ENCODE results near the gene MYO7B.

Gene MYO7B

DNA sequence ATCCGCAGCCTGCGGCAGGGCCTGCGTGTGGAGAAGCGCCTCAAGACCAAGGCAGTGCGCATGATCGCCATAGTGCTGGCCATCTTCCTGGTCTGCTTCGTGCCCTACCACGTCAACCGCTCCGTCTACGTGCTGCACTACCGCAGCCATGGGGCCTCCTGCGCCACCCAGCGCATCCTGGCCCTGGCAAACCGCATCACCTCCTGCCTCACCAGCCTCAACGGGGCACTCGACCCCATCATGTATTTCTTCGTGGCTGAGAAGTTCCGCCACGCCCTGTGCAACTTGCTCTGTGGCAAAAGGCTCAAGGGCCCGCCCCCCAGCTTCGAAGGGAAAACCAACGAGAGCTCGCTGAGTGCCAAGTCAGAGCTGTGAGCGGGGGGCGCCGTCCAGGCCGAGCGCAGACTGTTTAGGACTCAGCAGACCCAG, 115.9 kb downstream of the MYO7B start:
- Histone ChIP-seq H3K27ac (peak overlapping the region; percentile 77), H3K9ac (ENCODE audit: insufficient read length) (no peak overlapping the region), H3K9me3 (ENCODE audit: low read depth, low read length) (no peaks in the 10 kb centered on the region), H3K36me3 (ENCODE audit: insufficient read depth, low read length) (no peaks in the 10 kb centered on the region), H3K4me3 (no peak overlapping the region)
- DNase-seq (ENCODE audit: low read depth, low spot score), result no peak
- TF ChIP-seq EZH2 (IDR thresholded peaks at IDR 0.05) (no peak), POLR2AphosphoS5 (IDR thresholded peaks at IDR 0.05; ENCODE audit: borderline replicate concordance, low read depth, low read length) (no peak), FOXP2 (optimal IDR thresholded peaks at IDR 0.05; ENCODE audit: control extremely low read depth, extremely low read length, insufficient read depth) (no peak)

- Histone ChIP-seq H3K9me3 (ENCODE audit: low read depth, low read length) (no peaks in the 10 kb centered on the region), H3K27ac (peak overlapping the region; percentile 77), H3K36me3 (ENCODE audit: insufficient read depth, low read length) (no peaks in the 10 kb centered on the region), H3K9ac (ENCODE audit: insufficient read length) (peak overlapping the region; percentile 48), H3K4me3 (no peak overlapping the region)
- TF ChIP-seq FOXP2 (optimal IDR thresholded peaks at IDR 0.05; ENCODE audit: control extremely low read depth, extremely low read length, insufficient read depth) (no peak), EZH2 (IDR thresholded peaks at IDR 0.05) (no peak), POLR2AphosphoS5 (IDR thresholded peaks at IDR 0.05; ENCODE audit: borderline replicate concordance, low read depth, low read length) (no peak)
- DNase-seq (ENCODE audit: low read depth, low spot score), result peak; percentile 28
Observed at GRCh38 chr2:127651971-127652550, 116.6 kb downstream of the MYO7B start.

DNA sequence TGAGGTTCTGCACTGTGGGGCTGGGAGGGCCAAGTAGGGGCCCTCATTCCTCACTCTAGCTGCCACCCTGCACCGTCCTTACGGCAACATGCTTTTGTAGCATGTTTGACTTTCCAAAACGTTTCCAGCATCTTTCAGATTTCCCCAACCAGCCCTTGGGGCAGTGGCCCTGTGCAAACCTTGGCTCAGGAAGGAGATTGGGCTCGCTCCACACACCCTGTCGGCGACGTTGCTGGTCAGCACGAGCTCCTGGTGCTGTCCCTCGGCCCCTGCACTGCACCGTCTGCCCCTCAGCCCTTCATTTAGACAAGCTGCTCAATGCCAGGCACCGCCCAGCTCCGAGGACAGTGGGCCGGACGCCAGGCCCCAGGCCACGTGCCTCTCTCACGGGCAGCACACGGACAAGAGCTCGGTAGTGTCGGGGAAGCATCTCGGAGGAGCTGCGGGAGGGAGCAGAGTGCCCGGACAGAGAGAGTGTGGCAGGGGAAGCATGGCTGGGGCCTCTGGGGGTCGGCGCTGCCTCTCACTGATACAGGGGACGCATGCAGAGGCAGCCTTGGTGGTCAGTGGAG, 117.4 kb downstream of the MYO7B start:
- Histone ChIP-seq H3K4me3 (no peak overlapping the region), H3K9ac (ENCODE audit: insufficient read length) (no peak overlapping the region), H3K36me3 (ENCODE audit: insufficient read depth, low read length) (no peaks in the 10 kb centered on the region), H3K27ac (peak overlapping the region; percentile 77), H3K9me3 (ENCODE audit: low read depth, low read length) (no peaks in the 10 kb centered on the region)
- no peak for TF ChIP-seq POLR2AphosphoS5 (IDR thresholded peaks at IDR 0.05; ENCODE audit: borderline replicate concordance, low read depth, low read length)
- no peak for DNase-seq (ENCODE audit: low read depth, low spot score)

DNA sequence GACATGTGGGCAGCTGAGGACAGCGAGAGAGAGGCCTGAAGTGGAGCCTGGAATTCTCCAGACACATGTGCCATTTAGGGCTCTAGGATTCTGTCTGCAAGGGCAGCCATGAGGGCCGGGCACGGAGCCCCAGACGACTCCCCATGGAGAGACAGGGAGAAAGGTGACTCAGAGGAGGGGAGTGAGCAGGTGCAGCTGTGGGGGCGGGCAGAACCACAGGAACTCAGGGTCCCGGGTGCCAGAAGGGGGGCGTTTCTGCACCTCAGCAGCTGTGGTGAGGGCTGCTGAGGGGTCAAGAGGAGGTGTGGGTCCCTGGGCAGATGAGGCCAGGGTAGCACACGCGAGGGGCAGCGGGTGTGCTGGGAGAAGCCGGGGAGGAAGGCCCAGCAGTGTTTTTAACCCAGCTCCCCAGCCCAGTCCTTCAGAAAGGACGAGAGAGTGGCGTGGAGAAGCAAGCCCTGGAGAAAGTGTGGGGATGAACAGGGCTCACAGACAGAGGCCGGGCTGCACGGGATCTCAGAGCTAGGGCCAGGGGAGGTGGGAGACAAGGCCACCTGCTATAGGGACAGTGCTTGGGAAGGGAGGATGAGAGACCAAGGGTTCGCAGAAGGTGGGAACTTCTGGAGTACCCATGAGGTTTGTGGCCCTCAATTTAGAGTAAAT, 118.1 kb downstream of the MYO7B start:
- H3K4me3 ChIP-seq, result no peak overlapping the region
- no peaks in the 10 kb centered on the region for H3K9me3 ChIP-seq (ENCODE audit: low read depth, low read length)
- no peak overlapping the region for H3K9ac ChIP-seq (ENCODE audit: insufficient read length)
- TF ChIP-seq EZH2 (IDR thresholded peaks at IDR 0.05) (no peak), POLR2AphosphoS5 (IDR thresholded peaks at IDR 0.05; ENCODE audit: borderline replicate concordance, low read depth, low read length) (no peak), FOXP2 (optimal IDR thresholded peaks at IDR 0.05; ENCODE audit: control extremely low read depth, extremely low read length, insufficient read depth) (no peak)
- H3K27ac ChIP-seq, result no peak overlapping the region
- no peaks in the 10 kb centered on the region for H3K36me3 ChIP-seq (ENCODE audit: insufficient read depth, low read length)
- DNase-seq (ENCODE audit: low read depth, low spot score), result no peak

GRCh38 chr2:127654084-127654837, 118.8 kb downstream of the MYO7B start:
- TF ChIP-seq EZH2 (IDR thresholded peaks at IDR 0.05) (no peak), FOXP2 (optimal IDR thresholded peaks at IDR 0.05; ENCODE audit: control extremely low read depth, extremely low read length, insufficient read depth) (no peak), POLR2AphosphoS5 (IDR thresholded peaks at IDR 0.05; ENCODE audit: borderline replicate concordance, low read depth, low read length) (no peak)
- DNase-seq (ENCODE audit: low read depth, low spot score), result no peak
- Histone ChIP-seq H3K4me3 (no peak overlapping the region), H3K36me3 (ENCODE audit: insufficient read depth, low read length) (no peaks in the 10 kb centered on the region), H3K9me3 (ENCODE audit: low read depth, low read length) (no peaks in the 10 kb centered on the region), H3K9ac (ENCODE audit: insufficient read length) (no peak overlapping the region), H3K27ac (no peak overlapping the region)

- Histone ChIP-seq H3K27ac (no peak overlapping the region), H3K9me3 (ENCODE audit: low read depth, low read length) (no peaks in the 10 kb centered on the region), H3K9ac (ENCODE audit: insufficient read length) (no peak overlapping the region), H3K4me3 (no peak overlapping the region), H3K36me3 (ENCODE audit: insufficient read depth, low read length) (no peaks in the 10 kb centered on the region)
- no peak for DNase-seq (ENCODE audit: low read depth, low spot score)
- TF ChIP-seq EZH2 (IDR thresholded peaks at IDR 0.05) (no peak), FOXP2 (optimal IDR thresholded peaks at IDR 0.05; ENCODE audit: control extremely low read depth, extremely low read length, insufficient read depth) (no peak), POLR2AphosphoS5 (IDR thresholded peaks at IDR 0.05; ENCODE audit: borderline replicate concordance, low read depth, low read length) (no peak)
Observed at GRCh38 chr2:127654838-127655175, 119.3 kb downstream of the MYO7B start.

GRCh38 chr2:127655209-127656073, 120.0 kb downstream of the MYO7B start:
- no peak overlapping the region for H3K4me3 ChIP-seq
- TF ChIP-seq EZH2 (IDR thresholded peaks at IDR 0.05) (no peak), POLR2AphosphoS5 (IDR thresholded peaks at IDR 0.05; ENCODE audit: borderline replicate concordance, low read depth, low read length) (no peak), FOXP2 (optimal IDR thresholded peaks at IDR 0.05; ENCODE audit: control extremely low read depth, extremely low read length, insufficient read depth) (no peak)
- no peaks in the 10 kb centered on the region for H3K9me3 ChIP-seq (ENCODE audit: low read depth, low read length)
- DNase-seq (ENCODE audit: low read depth, low spot score), result no peak
- no peaks in the 10 kb centered on the region for H3K36me3 ChIP-seq (ENCODE audit: insufficient read depth, low read length)
- H3K9ac ChIP-seq (ENCODE audit: insufficient read length), result no peak overlapping the region
- peak overlapping the region; percentile 58; the same call in 1 of the 2 replicates for H3K27ac ChIP-seq

All from SK-N-MC (cell line).